Activated CD4-positive, alpha-beta T cell treated with anti-CD3 and anti-CD28 coated beads, Interleukin-2, amount 50 U/mL, for 4 hours (primary cell): ENCODE results near the gene DLGAP5.

Experiments used
- DNase-seq, 2 experiments: peaks; one replicate each; pipeline ENCODE4 v3.0.0-alpha.2; 2020

Gene DLGAP5

GRCh38 chr14:55128386-55129085 is 62.8 kb downstream of the DLGAP5 start:
- no peak for DNase-seq

- DNase-seq = no peak
These were observed 63.9 kb downstream of the DLGAP5 start for GRCh38 chr14:55127460-55127951.

- no peak for DNase-seq
These were observed 64.4 kb downstream of the DLGAP5 start for GRCh38 chr14:55126932-55127459.

- DNase-seq = no peak
These were observed 65.4 kb downstream of the DLGAP5 start for GRCh38 chr14:55126034-55126433.

GRCh38 chr14:55125403-55125802 is 66.0 kb downstream of the DLGAP5 start:
- DNase-seq = no peak

GRCh38 chr14:55124774-55125386 is 66.5 kb downstream of the DLGAP5 start:
- DNase-seq = no peak

GRCh38 chr14:55123852-55124639 is 67.3 kb downstream of the DLGAP5 start:
- no peak for DNase-seq

GRCh38 chr14:55123101-55123500 is 68.3 kb downstream of the DLGAP5 start:
- no peak for DNase-seq

GRCh38 chr14:55122440-55122986 is 68.9 kb downstream of the DLGAP5 start:
- DNase-seq = no peak

GRCh38 chr14:55121628-55122439 is 69.6 kb downstream of the DLGAP5 start:
- DNase-seq = no peak

- DNase-seq = no peak
These were observed 70.6 kb downstream of the DLGAP5 start for GRCh38 chr14:55120571-55121495.

- no peak for DNase-seq
These were observed 72.6 kb downstream of the DLGAP5 start for GRCh38 chr14:55118761-55119160.

GRCh38 chr14:55117803-55118441 is 73.5 kb downstream of the DLGAP5 start:
- DNase-seq = no peak

- DNase-seq = no peak
These were observed 74.9 kb downstream of the DLGAP5 start for GRCh38 chr14:55116246-55117030.

GRCh38 chr14:55115861-55116245 is 75.5 kb downstream of the DLGAP5 start:
- DNase-seq = no peak

GRCh38 chr14:55115460-55115859 is 75.9 kb downstream of the DLGAP5 start:
- no peak for DNase-seq

- DNase-seq = no peak
These were observed 76.7 kb downstream of the DLGAP5 start for GRCh38 chr14:55114720-55115119.

GRCh38 chr14:55111122-55111708 is 80.2 kb downstream of the DLGAP5 start:
- DNase-seq = no peak

- no peak for DNase-seq
These were observed 81.5 kb downstream of the DLGAP5 start for GRCh38 chr14:55109836-55110235.
